ENCODE results near the gene GSPT1. TPM values are rescaled to one million over a fixed set of nuclear protein-coding genes. Genes with fewer than 3 reads are reported as not detected.

The GSPT1 gene
- polyA plus RNA-seq, 1 experiment = 139 TPM

DNA sequence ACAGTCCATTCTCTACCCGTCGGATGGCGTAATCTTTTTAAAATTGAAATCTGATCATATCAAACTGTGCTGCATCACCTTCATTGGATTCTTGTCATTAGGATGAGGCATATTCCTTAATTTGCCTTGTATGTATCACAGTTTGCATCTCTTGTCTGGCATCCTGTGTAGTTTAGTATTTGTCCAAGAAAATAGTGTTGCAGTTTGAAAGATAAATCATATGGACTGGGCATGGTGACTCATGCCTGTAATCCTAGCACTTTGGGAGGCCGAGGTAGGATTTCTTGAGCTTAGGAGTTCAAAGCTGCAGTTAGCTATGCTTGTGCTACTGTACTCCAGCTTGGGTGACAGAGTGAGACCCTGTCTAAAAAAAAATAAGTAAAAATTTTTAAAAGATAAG is 58.6 kb downstream of the GSPT1 start:
- TF ChIP-seq, protein P1, sequence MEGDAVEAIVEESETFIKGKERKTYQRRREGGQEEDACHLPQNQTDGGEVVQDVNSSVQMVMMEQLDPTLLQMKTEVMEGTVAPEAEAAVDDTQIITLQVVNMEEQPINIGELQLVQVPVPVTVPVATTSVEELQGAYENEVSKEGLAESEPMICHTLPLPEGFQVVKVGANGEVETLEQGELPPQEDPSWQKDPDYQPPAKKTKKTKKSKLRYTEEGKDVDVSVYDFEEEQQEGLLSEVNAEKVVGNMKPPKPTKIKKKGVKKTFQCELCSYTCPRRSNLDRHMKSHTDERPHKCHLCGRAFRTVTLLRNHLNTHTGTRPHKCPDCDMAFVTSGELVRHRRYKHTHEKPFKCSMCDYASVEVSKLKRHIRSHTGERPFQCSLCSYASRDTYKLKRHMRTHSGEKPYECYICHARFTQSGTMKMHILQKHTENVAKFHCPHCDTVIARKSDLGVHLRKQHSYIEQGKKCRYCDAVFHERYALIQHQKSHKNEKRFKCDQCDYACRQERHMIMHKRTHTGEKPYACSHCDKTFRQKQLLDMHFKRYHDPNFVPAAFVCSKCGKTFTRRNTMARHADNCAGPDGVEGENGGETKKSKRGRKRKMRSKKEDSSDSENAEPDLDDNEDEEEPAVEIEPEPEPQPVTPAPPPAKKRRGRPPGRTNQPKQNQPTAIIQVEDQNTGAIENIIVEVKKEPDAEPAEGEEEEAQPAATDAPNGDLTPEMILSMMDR (IDR thresholded peaks at IDR 0.05; ENCODE audit: low read depth, low read length) = no peak
- Histone ChIP-seq H3K9me3 (ENCODE audit: control insufficient read depth, insufficient read depth, low read length) (no peaks in the 10 kb centered on the region), H3K4me3 (ENCODE audit: low read depth, low read length) (no peak overlapping the region), H3K27ac (ENCODE audit: low read depth, low read length) (no peak overlapping the region), H3K27me3 (ENCODE audit: control insufficient read depth, insufficient read depth, low read length) (no peaks in the 10 kb centered on the region)
- ChIA-PET POLR2A (no interaction called here), CTCF (interaction anchor here (3.4 kb wide), 1 partner anchor 211 kb away, joined by 19 read pairs; no protein-coding TSS in a partner anchor)
- DNase-seq (ENCODE audit: low read depth, low spot score) = no peak

DNA sequence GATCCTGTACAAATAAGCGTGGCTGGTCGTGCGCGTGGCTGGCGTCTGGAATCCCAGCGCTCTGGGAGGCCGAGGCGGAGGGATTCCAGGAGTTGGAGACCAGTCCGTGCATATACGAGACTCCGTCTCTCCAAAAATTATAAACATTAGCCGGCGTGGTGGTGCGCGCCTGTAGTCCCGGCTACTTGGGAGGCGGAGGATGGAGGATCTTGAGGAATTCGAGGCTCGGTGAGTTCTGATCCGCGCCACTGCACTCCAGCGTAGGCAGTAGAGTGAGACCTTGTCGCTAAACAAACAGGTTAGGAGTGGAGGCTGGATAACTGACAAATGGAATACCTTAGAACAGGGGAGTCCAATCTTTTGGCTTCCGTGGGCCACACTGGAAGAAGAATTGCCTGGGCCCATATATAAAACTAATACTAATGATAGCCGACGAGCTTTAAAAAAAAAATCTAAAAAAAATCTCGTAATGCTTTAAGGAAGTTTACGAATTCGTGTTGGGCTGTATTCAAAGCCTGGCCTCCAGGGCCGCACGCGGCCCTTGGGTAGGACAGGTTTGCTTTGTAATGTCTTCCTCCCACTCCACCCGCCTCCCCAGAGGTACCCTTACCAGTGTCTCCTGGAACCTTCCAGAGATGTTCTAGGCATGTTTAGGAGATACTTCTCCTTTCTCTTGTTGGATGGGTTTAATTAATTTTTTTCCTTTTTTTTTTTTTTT is 63.5 kb downstream of the GSPT1 start:
- CTCF ChIA-PET = interaction anchor here (0.7 to 0.9 kb wide), 2 partner anchors 215 to 455 kb away, joined by 3 read pairs; no protein-coding TSS in a partner anchor

DNA sequence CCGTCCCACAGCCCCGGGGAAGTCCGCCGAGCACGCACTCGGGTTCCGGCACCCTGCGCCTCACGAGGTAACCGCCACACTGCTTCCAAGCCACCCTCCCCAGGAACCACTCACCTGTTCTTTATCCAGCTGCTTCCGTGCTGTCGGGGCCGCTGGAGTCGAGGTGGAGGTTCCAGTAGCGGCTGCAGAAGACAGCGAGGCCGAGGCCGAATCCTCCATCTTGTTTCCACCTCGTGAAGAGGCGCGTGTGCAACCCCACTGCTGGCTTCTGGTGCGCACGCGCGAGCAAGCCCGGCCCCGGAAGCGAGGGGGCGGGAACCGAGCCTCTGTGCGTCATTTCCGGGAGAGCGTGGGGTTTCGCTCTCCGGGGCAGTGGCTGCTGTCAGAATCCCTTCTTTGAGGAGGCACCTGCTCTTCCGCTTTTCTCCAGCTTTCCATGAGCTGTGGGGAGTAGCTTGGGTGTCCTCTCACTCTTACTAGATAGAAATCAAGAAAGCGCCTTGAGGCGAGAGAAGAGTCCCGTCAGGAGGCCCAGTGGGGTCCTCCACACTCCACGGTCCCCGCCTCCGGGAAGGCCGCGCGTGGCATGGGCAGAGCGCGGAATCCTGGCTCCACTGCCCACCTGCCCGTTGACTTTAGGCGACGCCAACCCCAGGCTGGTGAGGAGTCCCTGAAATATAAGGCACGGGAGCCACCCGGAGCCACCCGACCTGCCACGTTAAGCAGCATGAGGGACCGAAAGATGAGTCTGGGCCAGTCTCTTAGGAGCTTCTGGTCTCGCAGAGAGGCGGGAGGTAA is 64.3 kb downstream of the GSPT1 start, which contains the start of gene RSL1D1:
RSL1D1 (minus strand) TSS at position 249 of the 798 bp plus-strand sequence; CDS start at position 219, 30 bp downstream.
- Histone ChIP-seq H3K4me3 (ENCODE audit: low read depth, low read length) (peak within 1 kb of the TSS; percentile 99), H3K9me3 (ENCODE audit: control insufficient read depth, insufficient read depth, low read length) (peaks cover 3% of the 10 kb centered on the region; the same call in 1 of the 2 replicates), H3K27me3 (ENCODE audit: control insufficient read depth, insufficient read depth, low read length) (no peaks in the 10 kb centered on the region), H3K27ac (ENCODE audit: low read depth, low read length) (peak within 1 kb of the TSS; percentile 78)
- TF ChIP-seq, protein P1 (IDR thresholded peaks at IDR 0.05; ENCODE audit: low read depth, low read length) = no peak
- CTCF ChIA-PET = interaction anchor here (0.7 to 2.8 kb wide), 3 partner anchors 216 to 455 kb away, joined by 3 to 11 read pairs (median 3); no protein-coding TSS in a partner anchor
- POLR2A ChIA-PET = interaction anchor here (0.6 to 1.9 kb wide), 4 partner anchors 15 to 170 kb away, joined by 3 to 5 read pairs (median 4); partner anchors contain the start of genes TXNDC11 and ZC3H7A
- DNase-seq (ENCODE audit: low read depth, low spot score) = peak; percentile 74

More for the DNA sequence above, 63.5 kb downstream of the GSPT1 start:
- Histone ChIP-seq H3K9me3 (ENCODE audit: control insufficient read depth, insufficient read depth, low read length) (peaks cover 3% of the 10 kb centered on the region; the same call in 1 of the 2 replicates), H3K4me3 (ENCODE audit: low read depth, low read length) (peak overlapping the region; percentile 99), H3K27ac (ENCODE audit: low read depth, low read length) (peak overlapping the region; percentile 78), H3K27me3 (ENCODE audit: control insufficient read depth, insufficient read depth, low read length) (no peaks in the 10 kb centered on the region)
- TF ChIP-seq, protein P1 (IDR thresholded peaks at IDR 0.05; ENCODE audit: low read depth, low read length) = no peak
- DNase-seq (ENCODE audit: low read depth, low spot score) = no peak
- POLR2A ChIA-PET = interaction anchor here (0.6 to 1.9 kb wide), 3 partner anchors 16 to 169 kb away, joined by 3 to 5 read pairs (median 3); partner anchors contain the start of gene ZC3H7A

DNA sequence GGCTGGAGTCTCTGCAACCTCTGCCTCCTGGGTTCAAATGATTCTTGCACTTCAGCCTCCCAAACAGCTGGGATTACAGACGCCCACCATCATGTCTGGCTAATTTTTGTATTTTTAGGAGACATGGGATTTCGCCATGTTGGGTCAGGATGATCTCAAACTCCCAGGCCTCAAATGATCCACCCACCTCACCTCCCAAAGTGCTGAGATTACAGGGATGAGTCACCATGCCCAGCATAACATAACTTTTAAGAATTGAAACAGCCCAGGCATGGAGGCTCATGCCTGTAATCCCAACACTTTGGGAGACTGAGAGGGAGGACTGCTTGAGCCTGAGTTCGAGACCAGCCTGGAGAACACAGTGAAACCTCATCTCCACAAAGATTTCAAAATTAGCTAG is 66.9 kb downstream of the GSPT1 start:
- Histone ChIP-seq H3K27me3 (ENCODE audit: control insufficient read depth, insufficient read depth, low read length) (no peaks in the 10 kb centered on the region), H3K9me3 (ENCODE audit: control insufficient read depth, insufficient read depth, low read length) (peaks cover 3% of the 10 kb centered on the region; the same call in 1 of the 2 replicates), H3K27ac (ENCODE audit: low read depth, low read length) (peak overlapping the region; percentile 21), H3K4me3 (ENCODE audit: low read depth, low read length) (no peak overlapping the region)
- TF ChIP-seq, protein P1 (IDR thresholded peaks at IDR 0.05; ENCODE audit: low read depth, low read length) = no peak
- DNase-seq (ENCODE audit: low read depth, low spot score) = no peak
- ChIA-PET POLR2A (interaction anchor here (0.9 kb wide), 1 partner anchor 106 kb away, joined by 3 read pairs; the partner anchor contains the start of gene TXNDC11), CTCF (interaction anchor here (1.6 to 2.8 kb wide), 2 partner anchors 51 to 219 kb away, joined by 3 to 11 read pairs; no protein-coding TSS in a partner anchor)
